ENCODE data around the gene MYOM1. TPM values are rescaled to one million over a fixed set of nuclear protein-coding genes. Genes with fewer than 3 reads are reported as not detected.

The MYOM1 gene
- total RNA-seq, 2 donors from 2014 or later = 6.1 to 6.5 TPM

GRCh38 chr18:3230401-3231334 lies 10.9 kb upstream of the MYOM1 start:
- intact Hi-C loops (cut with DNase I) = no loop called here
- WGBS = 84% methylated on average over 9 of the region's 9 CpGs
- H3K4me3 ChIP-seq = no peak overlapping the region
- no peaks in the 10 kb centered on the region for H3K36me3 ChIP-seq
- no peaks in the 10 kb centered on the region for H3K4me1 ChIP-seq (replicated peaks)
- no peak for DNase-seq (ENCODE audit: low spot score)
- TF ChIP-seq CTCF (IDR thresholded peaks at IDR 0.05) = no peak
- no peak for TF ChIP-seq POLR2A (IDR thresholded peaks at IDR 0.05)
- TF ChIP-seq POLR2AphosphoS5 (IDR thresholded peaks at IDR 0.05) = no peak
- H3K9me3 ChIP-seq = no peaks in the 10 kb centered on the region
- H3K27ac ChIP-seq = no peak overlapping the region
- H3K27me3 ChIP-seq (replicated peaks; ENCODE audit: insufficient read depth) = no peaks in the 10 kb centered on the region

GRCh38 chr18:3226048-3226447 lies 6.3 kb upstream of the MYOM1 start:
- Histone ChIP-seq H3K36me3 (no peaks in the 10 kb centered on the region), H3K27ac (no peak overlapping the region), H3K27me3 (replicated peaks; ENCODE audit: insufficient read depth) (no peaks in the 10 kb centered on the region), H3K4me3 (no peak overlapping the region), H3K9me3 (no peaks in the 10 kb centered on the region), H3K4me1 (replicated peaks) (no peaks in the 10 kb centered on the region)
- intact Hi-C loops (cut with DNase I) = no loop called here
- 90% methylated on average over 6 of the region's 6 CpGs for WGBS
- TF ChIP-seq POLR2AphosphoS5 (IDR thresholded peaks at IDR 0.05) (no peak), CTCF (IDR thresholded peaks at IDR 0.05) (no peak), POLR2A (IDR thresholded peaks at IDR 0.05) (no peak)
- DNase-seq (ENCODE audit: low spot score) = no peak

GRCh38 chr18:3225588-3225987 lies 5.8 kb upstream of the MYOM1 start:
- intact Hi-C loops (cut with DNase I) = no loop called here
- WGBS = 93% methylated on average over 3 of the region's 3 CpGs
- Histone ChIP-seq H3K27ac (no peak overlapping the region), H3K9me3 (no peaks in the 10 kb centered on the region), H3K36me3 (no peaks in the 10 kb centered on the region), H3K27me3 (replicated peaks; ENCODE audit: insufficient read depth) (no peaks in the 10 kb centered on the region), H3K4me3 (no peak overlapping the region), H3K4me1 (replicated peaks) (no peaks in the 10 kb centered on the region)
- no peak for DNase-seq (ENCODE audit: low spot score)
- TF ChIP-seq POLR2AphosphoS5 (IDR thresholded peaks at IDR 0.05) = no peak
- TF ChIP-seq POLR2A (IDR thresholded peaks at IDR 0.05) = no peak
- TF ChIP-seq CTCF (IDR thresholded peaks at IDR 0.05) = no peak

GRCh38 chr18:3224223-3224622 lies 4.5 kb upstream of the MYOM1 start:
- Histone ChIP-seq H3K27ac (no peak overlapping the region), H3K9me3 (no peaks in the 10 kb centered on the region), H3K4me1 (replicated peaks) (no peaks in the 10 kb centered on the region), H3K4me3 (no peak overlapping the region), H3K36me3 (no peaks in the 10 kb centered on the region), H3K27me3 (replicated peaks; ENCODE audit: insufficient read depth) (no peaks in the 10 kb centered on the region)
- TF ChIP-seq CTCF (IDR thresholded peaks at IDR 0.05) (no peak), POLR2AphosphoS5 (IDR thresholded peaks at IDR 0.05) (no peak), POLR2A (IDR thresholded peaks at IDR 0.05) (no peak)
- intact Hi-C loops (cut with DNase I) = no loop called here
- 100% methylated on average over 3 of the region's 3 CpGs for WGBS
- DNase-seq (ENCODE audit: low spot score) = no peak

- TF ChIP-seq POLR2AphosphoS5 (IDR thresholded peaks at IDR 0.05) = no peak
- TF ChIP-seq POLR2A (IDR thresholded peaks at IDR 0.05) = no peak
- TF ChIP-seq CTCF (IDR thresholded peaks at IDR 0.05) = no peak
- no peaks in the 10 kb centered on the region for H3K36me3 ChIP-seq
- H3K27ac ChIP-seq = no peak overlapping the region
- H3K4me3 ChIP-seq = no peak overlapping the region
- no peaks in the 10 kb centered on the region for H3K27me3 ChIP-seq (replicated peaks; ENCODE audit: insufficient read depth)
- DNase-seq (ENCODE audit: low spot score) = no peak
- H3K9me3 ChIP-seq = no peaks in the 10 kb centered on the region
- WGBS = 42% methylated on average over 1 of the region's 1 CpG
- H3K4me1 ChIP-seq (replicated peaks) = no peaks in the 10 kb centered on the region
- intact Hi-C loops (cut with DNase I) = no loop called here
These were observed 3.6 kb upstream of the MYOM1 start for GRCh38 chr18:3223356-3223755.
